ENCODE results near the gene TMEM154. TPM values are rescaled to one million over a fixed set of nuclear protein-coding genes. Genes with fewer than 3 reads are reported as not detected.

Gene TMEM154
- polyA plus RNA-seq, 1 of the 3 experiments (the other 2 are of a cell fraction), result 0.58 TPM

GRCh38 chr4:152572417-152573086 lies 107.2 kb downstream of the TMEM154 start:
- POLR2A ChIA-PET, result no interaction called here

More at GRCh38 chr4:152572417-152573086, 107.2 kb downstream of the TMEM154 start:
- no peaks in the 10 kb centered on the region for H4K20me1 ChIP-seq (ENCODE audit: insufficient read depth)
- 54% methylated on average over 9 of the region's 9 CpGs for WGBS (ENCODE audit: low lambda C conversion rate)
- H3K9ac ChIP-seq, result no peak overlapping the region
- no peak overlapping the region for H3K27ac ChIP-seq (ENCODE audit: low read depth in 2 of 2, low read length in 1 of 2)
- H3K4me1 ChIP-seq (ENCODE audit: control insufficient read depth in 1 of 2, insufficient read depth in 2 of 2, low read depth in 1 of 2, low read length in 1 of 2), result no peaks in the 10 kb centered on the region
- H3K4me2 ChIP-seq, result no peak overlapping the region
- TF ChIP-seq RAD21 (IDR thresholded peaks at IDR 0.05; ENCODE audit: low read length), result no peak
- no peak for TF ChIP-seq REST (IDR thresholded peaks at IDR 0.05; ENCODE audit: low read depth, low read length)
- TF ChIP-seq RFX5 (IDR thresholded peaks at IDR 0.05; ENCODE audit: low read length), result no peak
- TF ChIP-seq EP300 (IDR thresholded peaks at IDR 0.05; ENCODE audit: borderline replicate concordance in 1 of 2, low read depth in 1 of 2, low read length in 1 of 2), result no peak
- no peak for TF ChIP-seq JUND (IDR thresholded peaks at IDR 0.05)
- no peak for TF ChIP-seq POLR2AphosphoS5 (IDR thresholded peaks at IDR 0.05; ENCODE audit: low read depth, low read length)
- no peak for TF ChIP-seq RXRA (IDR thresholded peaks at IDR 0.05; ENCODE audit: borderline replicate concordance, low read depth)
- TF ChIP-seq CHD2 (IDR thresholded peaks at IDR 0.05; ENCODE audit: low read length, partially characterized antibody), result no peak
- TF ChIP-seq USF2 (IDR thresholded peaks at IDR 0.05; ENCODE audit: borderline replicate concordance, low read depth, low read length), result no peak
- TF ChIP-seq FOXJ3 (CRISPR knock-in tag; IDR thresholded peaks at IDR 0.05), result no peak
- no peak for TF ChIP-seq GATA2 (CRISPR knock-in tag; IDR thresholded peaks at IDR 0.05)
- no peak for TF ChIP-seq MXI1 (IDR thresholded peaks at IDR 0.05; ENCODE audit: low read depth, low read length)
- no peak for TF ChIP-seq FOXM1 (IDR thresholded peaks at IDR 0.05; ENCODE audit: low read depth)
- TF ChIP-seq NRF1 (IDR thresholded peaks at IDR 0.05; ENCODE audit: low read depth, low read length), result no peak
- TF ChIP-seq ELF1 (IDR thresholded peaks at IDR 0.05), result no peak
- no peak for TF ChIP-seq TEAD4 (IDR thresholded peaks at IDR 0.05; ENCODE audit: borderline replicate concordance, insufficient read depth)
- H3K4me3 ChIP-seq (ENCODE audit: low read depth in 2 of 2, low read length in 1 of 2), result no peak overlapping the region
- H3K27me3 ChIP-seq (ENCODE audit: insufficient read depth), result no peaks in the 10 kb centered on the region
- no peak for DNase-seq
- no peaks in the 10 kb centered on the region for H3K79me2 ChIP-seq (ENCODE audit: insufficient read depth)
- H3F3A ChIP-seq (replicated peaks; ENCODE audit: insufficient read depth), result no peaks in the 10 kb centered on the region
- no peaks in the 10 kb centered on the region for H3K9me2 ChIP-seq
- H3K9me3 ChIP-seq, result no peaks in the 10 kb centered on the region
- H2AFZ ChIP-seq (ENCODE audit: low read depth), result no peak overlapping the region
- no peaks in the 10 kb centered on the region for H3K36me3 ChIP-seq (replicated peaks in 1 of 2; ENCODE audit: control insufficient read depth in 1 of 2, insufficient read depth in 2 of 2, low read length in 1 of 2)
- CTCF ChIA-PET, result interaction anchor here (1.1 kb wide), 1 partner anchor 11 kb away, joined by 3 read pairs; no protein-coding TSS in a partner anchor
